ENCODE measurements around the gene FAM107A. TPM values are rescaled to one million over a fixed set of nuclear protein-coding genes. Genes with fewer than 3 reads are reported as not detected.
"Not testable (repeated sequence)": the region's sequence is repeated elsewhere in the genome, so short reads cannot be mapped to it uniquely, and the experiment has no call there.

The FAM107A gene
- total and polyA plus RNA-seq, 2 of the 4 experiments (the other 2 are of a cell fraction) = not detected

DNA sequence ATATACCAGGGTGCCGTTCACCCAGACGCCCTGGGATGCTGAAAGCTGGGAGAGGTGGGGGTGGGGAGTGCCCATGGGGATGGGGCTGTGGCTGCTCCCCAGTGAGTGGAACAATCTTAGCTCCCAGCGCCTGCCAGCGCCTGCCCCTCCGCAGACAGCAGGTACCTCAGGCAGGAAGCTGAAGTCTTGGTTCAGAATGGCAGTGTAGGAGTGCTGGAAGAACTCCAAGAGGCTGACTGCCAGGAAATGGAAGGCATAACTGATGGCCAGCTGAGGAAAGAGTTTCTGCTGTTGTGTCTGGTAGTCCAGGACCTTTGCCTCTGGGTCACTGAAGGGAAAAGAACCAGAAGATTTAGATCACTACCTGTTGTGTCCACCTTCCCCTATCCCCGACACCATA is 48.6 kb downstream of the FAM107A start:
- Histone ChIP-seq H3K27ac (ENCODE audit: insufficient read depth, low read length) (no peak overlapping the region), H2AK9ac (replicated peaks; ENCODE audit: low read depth, low read length, poor library complexity) (no peak overlapping the region), H3K4me2 (ENCODE audit: low read depth, low read length) (no peak overlapping the region), H4K91ac (ENCODE audit: insufficient read depth, low read depth, low read length) (no peak overlapping the region), H3K9me1 (ENCODE audit: insufficient read depth, low read length) (peaks cover 10% of the 10 kb centered on the region), H2AK5ac (ENCODE audit: low read depth, low read length) (no peak overlapping the region), H4K5ac (ENCODE audit: low read depth, low read length) (no peak overlapping the region), H3K56ac (ENCODE audit: extremely low read depth, insufficient read depth, low read length) (no peak overlapping the region), H2BK120ac (ENCODE audit: low read depth, low read length) (no peak overlapping the region), H3K9me3 (ENCODE audit: control insufficient read depth, insufficient read depth, low read length) (no peaks in the 10 kb centered on the region), H4K8ac (ENCODE audit: low read depth in 2 of 2, low read length in 2 of 2) (no peak overlapping the region), H4K20me1 (ENCODE audit: insufficient read depth, low read length) (no peaks in the 10 kb centered on the region), H3K36me3 (ENCODE audit: control insufficient read depth, insufficient read depth, low read length) (peaks cover 3% of the 10 kb centered on the region; the same call in 1 of the 2 replicates), H3K27me3 (ENCODE audit: control insufficient read depth, insufficient read depth, low read length) (no peaks in the 10 kb centered on the region), H3K18ac (ENCODE audit: low read depth, low read length) (no peak overlapping the region), H3K4ac (ENCODE audit: low read depth, low read length) (no peak overlapping the region), H2AFZ (replicated peaks; ENCODE audit: low read length, poor library complexity) (no peak overlapping the region), H3K23ac (ENCODE audit: low read depth, low read length) (no peak overlapping the region), H3K4me3 (ENCODE audit: insufficient read depth, low read depth, low read length) (no peak overlapping the region), H3K14ac (replicated peaks; ENCODE audit: low read depth, low read length) (no peak overlapping the region), H2BK20ac (ENCODE audit: low read depth, low read length) (no peak overlapping the region), H3K9ac (ENCODE audit: low read depth, low read length) (no peak overlapping the region), H3K79me1 (ENCODE audit: low read depth in 1 of 2, low read length in 2 of 2) (no peaks in the 10 kb centered on the region), H3K4me1 (ENCODE audit: control insufficient read depth, insufficient read depth, low read length) (peaks cover 11% of the 10 kb centered on the region), H2BK5ac (ENCODE audit: low read depth, low read length, poor library complexity, severe bottlenecking) (no peak overlapping the region), H2BK15ac (ENCODE audit: low read depth, low read length) (no peak overlapping the region)
- peak; percentile 58 for DNase-seq
- intact Hi-C loops (cut with micrococcal nuclease) (no loop called here), in situ Hi-C loops (cut with MboI; ENCODE audit: low sequenced_read_pairs) (no loop called here), dilution Hi-C loops (cut with HindIII; ENCODE audit: low sequenced_read_pairs, unreplicated experiment) (no loop called here)
- no peak for ATAC-seq (ENCODE audit: low read depth)
- POLR2A ChIA-PET (ENCODE audit: unreplicated experiment) = no interaction called here
- BruUV-seq (replicated peaks) = no TSS peak
- no CpG with 5 or more reads among the region's 6 CpGs for WGBS, 2 experiments (ENCODE audit: extremely low coverage in 2 of 2, insufficient read length in 1 of 2)
- TF ChIP-seq, protein P1, sequence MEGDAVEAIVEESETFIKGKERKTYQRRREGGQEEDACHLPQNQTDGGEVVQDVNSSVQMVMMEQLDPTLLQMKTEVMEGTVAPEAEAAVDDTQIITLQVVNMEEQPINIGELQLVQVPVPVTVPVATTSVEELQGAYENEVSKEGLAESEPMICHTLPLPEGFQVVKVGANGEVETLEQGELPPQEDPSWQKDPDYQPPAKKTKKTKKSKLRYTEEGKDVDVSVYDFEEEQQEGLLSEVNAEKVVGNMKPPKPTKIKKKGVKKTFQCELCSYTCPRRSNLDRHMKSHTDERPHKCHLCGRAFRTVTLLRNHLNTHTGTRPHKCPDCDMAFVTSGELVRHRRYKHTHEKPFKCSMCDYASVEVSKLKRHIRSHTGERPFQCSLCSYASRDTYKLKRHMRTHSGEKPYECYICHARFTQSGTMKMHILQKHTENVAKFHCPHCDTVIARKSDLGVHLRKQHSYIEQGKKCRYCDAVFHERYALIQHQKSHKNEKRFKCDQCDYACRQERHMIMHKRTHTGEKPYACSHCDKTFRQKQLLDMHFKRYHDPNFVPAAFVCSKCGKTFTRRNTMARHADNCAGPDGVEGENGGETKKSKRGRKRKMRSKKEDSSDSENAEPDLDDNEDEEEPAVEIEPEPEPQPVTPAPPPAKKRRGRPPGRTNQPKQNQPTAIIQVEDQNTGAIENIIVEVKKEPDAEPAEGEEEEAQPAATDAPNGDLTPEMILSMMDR (conservative IDR thresholded peaks at IDR 0.05; ENCODE audit: low read depth, low read length) = no peak
- no peak for TF ChIP-seq RAD21 (IDR thresholded peaks at IDR 0.05; ENCODE audit: low read length)
- no peak for TF ChIP-seq CEBPB (IDR thresholded peaks at IDR 0.05; ENCODE audit: low read depth, low read length)
- CTCF ChIA-PET = no interaction called here

DNA sequence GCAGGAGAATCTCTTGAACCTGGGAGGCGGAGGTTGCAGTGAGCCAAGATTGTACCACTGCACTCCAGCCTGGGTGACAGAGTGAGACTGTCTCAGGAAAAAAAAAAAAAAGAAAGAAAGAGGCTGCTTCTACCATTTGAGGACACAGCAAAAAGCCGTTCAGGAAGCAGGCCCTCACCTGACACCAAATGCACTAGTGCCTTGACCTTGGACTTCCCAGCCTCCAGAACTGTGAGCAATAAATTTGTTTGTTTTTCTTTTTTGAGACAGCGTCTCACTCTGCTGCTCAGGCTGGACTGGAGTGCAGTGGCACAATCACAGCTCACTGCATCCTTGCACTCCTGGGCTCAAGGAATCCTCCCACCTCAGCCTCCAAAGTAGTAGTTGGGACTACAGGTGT is 49.8 kb downstream of the FAM107A start:
- H3K56ac ChIP-seq (ENCODE audit: extremely low read depth, insufficient read depth, low read length); H3K4me3 ChIP-seq (ENCODE audit: insufficient read depth, low read depth, low read length); intact Hi-C loops (cut with micrococcal nuclease); in situ Hi-C loops (cut with MboI; ENCODE audit: low sequenced_read_pairs); H2AK9ac ChIP-seq (replicated peaks; ENCODE audit: low read depth, low read length, poor library complexity); H3K9ac ChIP-seq (ENCODE audit: low read depth, low read length); DNase-seq; H2BK120ac ChIP-seq (ENCODE audit: low read depth, low read length); H4K5ac ChIP-seq (ENCODE audit: low read depth, low read length); BruUV-seq (replicated peaks); H3K4me1 ChIP-seq (ENCODE audit: control insufficient read depth, insufficient read depth, low read length); H3K79me1 ChIP-seq (ENCODE audit: low read depth in 1 of 2, low read length in 2 of 2); H2BK5ac ChIP-seq (ENCODE audit: low read depth, low read length, poor library complexity, severe bottlenecking); H3K27me3 ChIP-seq (ENCODE audit: control insufficient read depth, insufficient read depth, low read length); H2BK15ac ChIP-seq (ENCODE audit: low read depth, low read length); H2AFZ ChIP-seq (replicated peaks; ENCODE audit: low read length, poor library complexity); H3K4me2 ChIP-seq (ENCODE audit: low read depth, low read length); dilution Hi-C loops (cut with HindIII; ENCODE audit: low sequenced_read_pairs, unreplicated experiment); H2BK20ac ChIP-seq (ENCODE audit: low read depth, low read length); ATAC-seq (ENCODE audit: low read depth); H4K8ac ChIP-seq (ENCODE audit: low read depth in 2 of 2, low read length in 2 of 2); H3K9me3 ChIP-seq (ENCODE audit: control insufficient read depth, insufficient read depth, low read length); H4K91ac ChIP-seq (ENCODE audit: insufficient read depth, low read depth, low read length); H3K23ac ChIP-seq (ENCODE audit: low read depth, low read length); H3K14ac ChIP-seq (replicated peaks; ENCODE audit: low read depth, low read length); H3K36me3 ChIP-seq (ENCODE audit: control insufficient read depth, insufficient read depth, low read length); H2AK5ac ChIP-seq (ENCODE audit: low read depth, low read length); H3K18ac ChIP-seq (ENCODE audit: low read depth, low read length); H4K20me1 ChIP-seq (ENCODE audit: insufficient read depth, low read length); H3K27ac ChIP-seq (ENCODE audit: insufficient read depth, low read length); H3K4ac ChIP-seq (ENCODE audit: low read depth, low read length); POLR2A ChIA-PET (ENCODE audit: unreplicated experiment): not testable (repeated sequence)
- 40% methylated on average over 1 of the region's 3 CpGs; no CpG with 5 or more reads in 1 of the 2 experiments for WGBS, 2 experiments (ENCODE audit: extremely low coverage in 2 of 2, insufficient read length in 1 of 2)
- peaks cover 10% of the 10 kb centered on the region for H3K9me1 ChIP-seq (ENCODE audit: insufficient read depth, low read length)
- CTCF ChIA-PET = interaction anchor here (1.9 kb wide), 1 partner anchor 14 kb away, joined by 11 read pairs; no protein-coding TSS in a partner anchor

Data from IMR-90 (cell line).